K562 (cell line): ENCODE measurements around the gene TIMM17B. TPM values are rescaled to one million over a fixed set of nuclear protein-coding genes. Genes with fewer than 3 reads are reported as not detected.

ENCODE experiments used
- ATAC-seq: fragments of 200-7000 bp; cut with Tn5 transposase; 3 replicates; pipeline ENCODE4 v1.9.1; 2020; ENCODE audit warnings: moderate library complexity
- BruUV-seq: library from RNA; stranded (reverse); fragments of 400-500 nt; replicated peaks from 2 replicates; lab custom pipeline; 2021; lab: Mats Ljungman, UMichigan
- CTCF ChIA-PET: fragments of 300-600 bp; formaldehyde crosslinking; extraction: SDS; loops from one replicate; lab custom pipeline; 2021; ENCODE audit warnings: low intra/inter-chr PET ratio; lab: Yijun Ruan, JAX
- POLR2A ChIA-PET: fragments of 300-600, 350-650 bp; sonication (Branson Sonifier 250); formaldehyde crosslinking; extraction: SDS; loops from one replicate; lab custom pipeline; 2021; ENCODE audit warnings: antibody characterized with exemption, inconsistent platforms; lab: Yijun Ruan, JAX
- DNase-seq, 4 experiments: peaks; one replicate each; pipeline versions ENCODE4 v3.0.0 to v3.0.0-alpha.2; 2011 to 2018; ENCODE audit warnings: low spot score in 3 of 4, mixed read lengths in 3 of 4; ENCODE audit errors: extremely low read depth in 1 of 4
- FAIRE-seq: peaks from 2 replicates; lab custom pipeline; 2011; peaks lifted over from hg19 to GRCh38; lab: Jason Lieb, UNC
- H2AFZ ChIP-seq: 2 replicates; pipeline ENCODE4 v1.6.0; 2011; ENCODE audit warnings: low read depth, low read length, control low read depth, inconsistent platforms
- H3K27ac ChIP-seq: fragments of 200-600 bp; 3 replicates; pipeline ENCODE4 v1.8.0; 2011; ENCODE audit warnings: low read depth, mild to moderate bottlenecking, control low read depth, inconsistent platforms, low read length, moderate library complexity, mixed read lengths; ENCODE audit errors: extremely low read depth
- H3K27me3 ChIP-seq, 2 experiments: fragments of 300-600 bp in 1 of 2; 2 replicates in 1 of 2; 3 replicates in 1 of 2; pipeline versions ENCODE4 v1.6.0 to v1.8.0; 2011; ENCODE audit warnings: inconsistent platforms in 2 of 2, low read length in 2 of 2, mild to moderate bottlenecking in 1 of 2, mixed read lengths in 1 of 2, moderate library complexity in 1 of 2; ENCODE audit not compliant: control insufficient read depth in 2 of 2, insufficient read depth in 2 of 2
- H3K36me3 ChIP-seq: fragments of 300-600 bp; 3 replicates; pipeline ENCODE4 v1.8.0; 2011; ENCODE audit warnings: mild to moderate bottlenecking, low read length, inconsistent platforms; ENCODE audit not compliant: control insufficient read depth, insufficient read depth
- H3K4me1 ChIP-seq, 2 experiments: fragments of 200-600 bp in 1 of 2; replicated peaks in 1 of 2; 2 replicates in 1 of 2; 3 replicates in 1 of 2; pipeline versions ENCODE4 v1.5.1 to v1.8.0; 2011; ENCODE audit warnings: inconsistent platforms in 2 of 2, low read length in 2 of 2, mild to moderate bottlenecking in 1 of 2, mixed read lengths in 1 of 2, moderate library complexity in 1 of 2; ENCODE audit not compliant: control insufficient read depth in 2 of 2, insufficient read depth in 2 of 2
- H3K4me2 ChIP-seq: 2 replicates; pipeline ENCODE4 v1.6.1; 2011; ENCODE audit warnings: low read length, control low read depth, inconsistent platforms, mixed read lengths; ENCODE audit not compliant: insufficient read depth
- H3K4me3 ChIP-seq: fragments of 200-600 bp; sonication (generic), shearing (Covaris generic); 2 replicates; pipeline ENCODE4 v1.5.1; 2016; ENCODE audit warnings: control low read depth, inconsistent platforms
- H3K79me2 ChIP-seq: fragments of 200-600 bp; 3 replicates; pipeline ENCODE4 v1.8.0; 2011; ENCODE audit warnings: low read length, inconsistent platforms; ENCODE audit not compliant: control insufficient read depth, insufficient read depth
- H3K9ac ChIP-seq, 2 experiments: 2 replicates each; pipeline versions ENCODE4 v1.6.0 to v1.6.1; 2011; ENCODE audit warnings: low read depth in 2 of 2, low read length in 2 of 2, control low read depth in 1 of 2, inconsistent platforms in 1 of 2, mild to moderate bottlenecking in 1 of 2, mixed read lengths in 1 of 2; ENCODE audit not compliant: insufficient read depth in 1 of 2
- H3K9me1 ChIP-seq: one replicate; pipeline ENCODE4 v1.6.0; 2011; ENCODE audit warnings: inconsistent platforms, mild to moderate bottlenecking, low read length, moderate library complexity; ENCODE audit not compliant: control insufficient read depth, insufficient read depth
- H3K9me3 ChIP-seq: replicated peaks from 2 replicates; pipeline ENCODE4 v1.5.1; 2011; ENCODE audit warnings: low read depth, low read length, inconsistent platforms; ENCODE audit not compliant: control insufficient read depth, insufficient read depth
- H4K20me1 ChIP-seq: replicated peaks from 2 replicates; pipeline ENCODE4 v1.6.1; 2011; ENCODE audit warnings: low read length, inconsistent platforms, mixed read lengths; ENCODE audit not compliant: control insufficient read depth, insufficient read depth
- CREM ChIP-seq: IDR thresholded peaks from 2 replicates; pipeline ENCODE4 v1.6.1; 2014; ENCODE audit warnings: antibody characterized with exemption, low read depth
- GABPB1 ChIP-seq: sonication (generic); formaldehyde crosslinking; IDR thresholded peaks from 2 replicates; pipeline ENCODE4 v1.8.0; 2022; ENCODE audit warnings: mild to moderate bottlenecking, missing genetic modification reagents
- ILK ChIP-seq: fragments of 450-650 bp; IDR thresholded peaks from 2 replicates; pipeline ENCODE4 v1.6.1; 2016; ENCODE audit warnings: missing genetic modification characterization, low read depth, mild to moderate bottlenecking, missing compliant biosample characterization, moderate library complexity, borderline replicate concordance
- MEF2D ChIP-seq: conservative IDR thresholded peaks from 2 replicates; pipeline ENCODE4 v1.6.1; 2016; ENCODE audit warnings: low read depth, missing genetic modification characterization, missing compliant biosample characterization
- NFRKB ChIP-seq: fragments of 450-650 bp; IDR thresholded peaks from 2 replicates; pipeline ENCODE4 v1.6.1; 2016; ENCODE audit warnings: low read depth
- ZBTB7A ChIP-seq: IDR thresholded peaks from 2 replicates; pipeline ENCODE4 v1.6.1; 2011; ENCODE audit warnings: low read depth, mild to moderate bottlenecking, low read length, moderate library complexity, borderline replicate concordance; ENCODE audit not compliant: control insufficient read depth
- ZNF134 ChIP-seq: fragments of 250-450 bp; sonication (Bioruptor Pico); conservative IDR thresholded peaks from 2 replicates; pipeline ENCODE4 v1.4.0; 2020
- WGBS: fragments of 100-300 bp; shearing (Covaris generic); methylation state at CpG from one replicate; pipeline ENCODE4 v1.1.6; 2016; ENCODE audit warnings: low coverage, mixed read lengths; ENCODE audit not compliant: insufficient coverage; ENCODE audit errors: missing lambda C conversion rate; 5-methylcytosine and 5-hydroxymethylcytosine counted together
- in situ Hi-C: fragments of 300-500 bp; cut with MboI; formaldehyde crosslinking; loops from 4 replicates; pipeline ENCODE4 v1.15.0; 2018; ENCODE audit warnings: inconsistent platforms, mixed read lengths
- intact Hi-C: fragments of 100-400 bp; cut with micrococcal nuclease; formaldehyde crosslinking; loops from 2 replicates; pipeline ENCODE4 v1.14.2; 2022
- polyA plus RNA-seq, 8 experiments: library from polyadenylated mRNA; depleted of rRNA in 4 of 8; stranded (reverse) in 5 of 8; unstranded in 3 of 8; fragments of >200 nt; fragmentation: Nextera tagmentation in 2 of 8; fragmentation: Illumina TruSeq in 1 of 8; extraction: Ambion mirVana in 2 of 8; extraction: Trizol in 1 of 8; gene quantifications; 2 replicates each; pipeline versions ENCODE4 v1.2.1 to v1.2.3, GENCODE V29; 2011 to 2014; ENCODE audit warnings: inconsistent platforms in 1 of 8, missing spikeins in 1 of 8
- total RNA-seq, 7 experiments: library from RNA; depleted of rRNA in 6 of 7; stranded (reverse); fragments of >200 nt in 6 of 7; fragmentation: Illumina TruSeq in 2 of 7; extraction: Trizol in 2 of 7; gene quantifications; 2 replicates each; pipeline versions ENCODE4 v1.2.1 to v1.2.3, GENCODE V29; 2011 to 2021; ENCODE audit warnings: low replicate concordance in 1 of 7
- TF ChIP-seq, protein P1 (sequence below): sonication (generic); formaldehyde crosslinking; IDR thresholded peaks from 2 replicates; pipeline ENCODE4 v1.8.1; 2023; ENCODE audit warnings: mild to moderate bottlenecking, missing genetic modification reagents, moderate library complexity
- TF ChIP-seq, protein P2 (sequence below): sonication (generic); formaldehyde crosslinking; IDR thresholded peaks from 2 replicates; pipeline ENCODE4 v1.9.0; 2022; ENCODE audit warnings: mild to moderate bottlenecking, missing genetic modification reagents
- TF ChIP-seq, protein P3 (sequence below): sonication (generic); formaldehyde crosslinking; IDR thresholded peaks from 2 replicates; pipeline ENCODE4 v1.8.0; 2023; ENCODE audit warnings: mild to moderate bottlenecking, missing genetic modification reagents
- TF ChIP-seq, protein P4 (sequence below): fragments of 450-650 bp; IDR thresholded peaks from 2 replicates; pipeline ENCODE4 v1.6.1; 2016; ENCODE audit warnings: missing biosample characterization, missing genetic modification characterization

TIMM17B gene
- total and polyA plus RNA-seq, 9 of the 15 experiments (the other 6 are each of a cell fraction or from before 2014, with no cell fraction given), result 9.9 to 184 (median 115) TPM

DNA sequence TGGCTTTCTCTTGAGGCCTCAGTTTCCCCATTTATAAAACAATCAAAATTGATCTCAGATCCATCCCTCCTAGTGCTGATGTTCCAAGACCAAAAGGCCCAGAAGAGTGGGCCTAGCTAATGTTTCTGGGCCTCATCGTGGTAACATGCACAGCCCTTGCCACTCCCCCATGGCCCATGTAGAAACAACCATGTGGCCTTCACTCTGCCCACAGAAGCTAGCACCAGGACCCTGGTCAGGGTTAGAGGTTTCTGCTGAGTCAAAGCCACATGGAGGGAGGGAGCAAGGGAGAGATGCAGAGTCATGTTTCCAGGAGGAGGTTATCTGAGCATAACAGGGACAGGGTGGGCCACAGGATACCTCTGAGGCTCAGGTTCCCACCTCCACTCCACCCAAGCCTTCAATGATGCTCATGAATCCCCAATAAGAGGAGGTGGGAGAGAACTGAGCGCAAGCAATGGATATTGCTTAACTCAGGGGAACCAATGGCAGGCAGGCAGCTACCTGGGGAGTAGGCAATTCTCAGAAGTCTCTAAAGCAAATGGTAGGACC is 42.9 kb upstream of the TIMM17B start (continued):
- TF ChIP-seq, protein P1, sequence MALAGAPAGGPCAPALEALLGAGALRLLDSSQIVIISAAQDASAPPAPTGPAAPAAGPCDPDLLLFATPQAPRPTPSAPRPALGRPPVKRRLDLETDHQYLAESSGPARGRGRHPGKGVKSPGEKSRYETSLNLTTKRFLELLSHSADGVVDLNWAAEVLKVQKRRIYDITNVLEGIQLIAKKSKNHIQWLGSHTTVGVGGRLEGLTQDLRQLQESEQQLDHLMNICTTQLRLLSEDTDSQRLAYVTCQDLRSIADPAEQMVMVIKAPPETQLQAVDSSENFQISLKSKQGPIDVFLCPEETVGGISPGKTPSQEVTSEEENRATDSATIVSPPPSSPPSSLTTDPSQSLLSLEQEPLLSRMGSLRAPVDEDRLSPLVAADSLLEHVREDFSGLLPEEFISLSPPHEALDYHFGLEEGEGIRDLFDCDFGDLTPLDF (CRISPR knock-in tag), result no peak
- TF ChIP-seq, protein P2, sequence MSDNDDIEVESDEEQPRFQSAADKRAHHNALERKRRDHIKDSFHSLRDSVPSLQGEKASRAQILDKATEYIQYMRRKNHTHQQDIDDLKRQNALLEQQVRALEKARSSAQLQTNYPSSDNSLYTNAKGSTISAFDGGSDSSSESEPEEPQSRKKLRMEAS (CRISPR knock-in tag), result peak; percentile 77
- no peak for TF ChIP-seq ZNF134
- TF ChIP-seq CREM, result 0 out of 2 replicates have a peak, but pooled peaks have one; percentile 23
- TF ChIP-seq ZBTB7A, result peak; percentile 83; the same call in 1 of the 2 replicates
- TF ChIP-seq ILK, result no peak

DNA sequence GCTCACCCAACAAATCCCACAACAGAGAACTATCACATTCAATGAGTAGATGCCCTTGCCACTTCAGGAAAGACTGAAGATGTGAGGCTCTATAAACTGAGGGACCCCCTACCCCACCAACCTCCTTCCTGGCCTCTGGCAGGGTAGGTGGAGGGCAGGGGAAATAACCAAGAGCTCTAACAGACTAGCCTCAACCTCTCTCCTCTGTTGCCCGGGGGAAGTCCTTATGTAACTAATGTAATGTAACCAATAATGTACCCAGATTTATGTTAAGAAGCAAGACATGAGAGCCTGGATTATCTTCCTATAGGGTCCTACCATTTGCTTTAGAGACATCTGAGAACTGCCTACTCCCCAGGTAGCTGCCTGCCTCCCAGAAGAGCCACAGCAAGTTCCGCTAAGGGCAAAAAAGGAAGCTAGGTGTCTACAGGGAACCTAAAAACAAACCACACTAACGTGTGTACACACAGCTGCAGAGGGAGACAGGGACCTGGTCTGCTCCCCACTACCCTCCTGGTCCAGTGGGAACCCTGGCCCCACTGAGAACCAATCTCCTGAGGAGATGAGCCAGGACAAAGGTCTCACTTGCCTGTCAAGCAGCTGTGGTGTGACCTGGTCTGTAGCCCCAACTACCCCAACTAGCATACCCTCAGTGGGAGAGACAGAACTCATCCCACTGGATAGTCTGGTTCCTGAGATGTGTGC is 42.1 kb upstream of the TIMM17B start:
- H3K36me3 ChIP-seq, result peaks cover 67% of the 10 kb centered on the region
- intact Hi-C loops, result loop anchor here (5.0 kb wide), 1 partner anchor 137 kb away; the partner anchor contains the start of gene HDAC6

More for the DNA sequence above, 42.1 kb upstream of the TIMM17B start:
- 0 out of 2 replicates have a peak, but pooled peaks have one; percentile 28 for TF ChIP-seq NFRKB
- TF ChIP-seq MEF2D (tag), result no peak
- TF ChIP-seq GABPB1, result no peak
- TF ChIP-seq, protein P3, sequence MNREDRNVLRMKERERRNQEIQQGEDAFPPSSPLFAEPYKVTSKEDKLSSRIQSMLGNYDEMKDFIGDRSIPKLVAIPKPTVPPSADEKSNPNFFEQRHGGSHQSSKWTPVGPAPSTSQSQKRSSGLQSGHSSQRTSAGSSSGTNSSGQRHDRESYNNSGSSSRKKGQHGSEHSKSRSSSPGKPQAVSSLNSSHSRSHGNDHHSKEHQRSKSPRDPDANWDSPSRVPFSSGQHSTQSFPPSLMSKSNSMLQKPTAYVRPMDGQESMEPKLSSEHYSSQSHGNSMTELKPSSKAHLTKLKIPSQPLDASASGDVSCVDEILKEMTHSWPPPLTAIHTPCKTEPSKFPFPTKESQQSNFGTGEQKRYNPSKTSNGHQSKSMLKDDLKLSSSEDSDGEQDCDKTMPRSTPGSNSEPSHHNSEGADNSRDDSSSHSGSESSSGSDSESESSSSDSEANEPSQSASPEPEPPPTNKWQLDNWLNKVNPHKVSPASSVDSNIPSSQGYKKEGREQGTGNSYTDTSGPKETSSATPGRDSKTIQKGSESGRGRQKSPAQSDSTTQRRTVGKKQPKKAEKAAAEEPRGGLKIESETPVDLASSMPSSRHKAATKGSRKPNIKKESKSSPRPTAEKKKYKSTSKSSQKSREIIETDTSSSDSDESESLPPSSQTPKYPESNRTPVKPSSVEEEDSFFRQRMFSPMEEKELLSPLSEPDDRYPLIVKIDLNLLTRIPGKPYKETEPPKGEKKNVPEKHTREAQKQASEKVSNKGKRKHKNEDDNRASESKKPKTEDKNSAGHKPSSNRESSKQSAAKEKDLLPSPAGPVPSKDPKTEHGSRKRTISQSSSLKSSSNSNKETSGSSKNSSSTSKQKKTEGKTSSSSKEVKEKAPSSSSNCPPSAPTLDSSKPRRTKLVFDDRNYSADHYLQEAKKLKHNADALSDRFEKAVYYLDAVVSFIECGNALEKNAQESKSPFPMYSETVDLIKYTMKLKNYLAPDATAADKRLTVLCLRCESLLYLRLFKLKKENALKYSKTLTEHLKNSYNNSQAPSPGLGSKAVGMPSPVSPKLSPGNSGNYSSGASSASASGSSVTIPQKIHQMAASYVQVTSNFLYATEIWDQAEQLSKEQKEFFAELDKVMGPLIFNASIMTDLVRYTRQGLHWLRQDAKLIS, result 0 out of 2 replicates have a peak, but pooled peaks have one; percentile 24
- TF ChIP-seq, protein P4, sequence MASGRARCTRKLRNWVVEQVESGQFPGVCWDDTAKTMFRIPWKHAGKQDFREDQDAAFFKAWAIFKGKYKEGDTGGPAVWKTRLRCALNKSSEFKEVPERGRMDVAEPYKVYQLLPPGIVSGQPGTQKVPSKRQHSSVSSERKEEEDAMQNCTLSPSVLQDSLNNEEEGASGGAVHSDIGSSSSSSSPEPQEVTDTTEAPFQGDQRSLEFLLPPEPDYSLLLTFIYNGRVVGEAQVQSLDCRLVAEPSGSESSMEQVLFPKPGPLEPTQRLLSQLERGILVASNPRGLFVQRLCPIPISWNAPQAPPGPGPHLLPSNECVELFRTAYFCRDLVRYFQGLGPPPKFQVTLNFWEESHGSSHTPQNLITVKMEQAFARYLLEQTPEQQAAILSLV (tag), result no peak
- Histone ChIP-seq H2AFZ (no peak overlapping the region), H4K20me1 (no peaks in the 10 kb centered on the region), H3K4me1 (peaks cover 65 to 84% of the 10 kb centered on the region in 2 experiments), H3K9me1 (no peaks in the 10 kb centered on the region), H3K27me3 (no peaks in the 10 kb centered on the region), H3K9me3 (no peaks in the 10 kb centered on the region), H3K9ac (peak overlapping the region; percentile 60 to 65; a peak in 3 of 4 replicates), H3K79me2 (peaks cover 96% of the 10 kb centered on the region), H3K27ac (peak overlapping the region; percentile 91), H3K4me3 (no peak overlapping the region), H3K4me2 (peak overlapping the region; percentile 30)
- no peak for ATAC-seq
- no TSS peak for BruUV-seq
- FAIRE-seq, result no peak
- CTCF ChIA-PET, result no interaction called here
- in situ Hi-C loops, result no loop called here
- POLR2A ChIA-PET, result interaction anchor here (0.6 to 1.2 kb wide), 4 partner anchors 18 to 173 kb away, joined by 3 to 11 read pairs (median 3); partner anchors contain the start of genes OTUD5, PQBP1 and TIMM17B
- DNase-seq, result no peak
- WGBS, result 46% methylated on average over 3 of the region's 3 CpGs
